ENCODE results near the gene TRPV3.

The TRPV3 gene

GRCh38 chr17:3552916-3553315, 4.7 kb downstream of the TRPV3 start:
- no peak overlapping the region for H3K4me3 ChIP-seq (ENCODE audit: low read length)
- no peak for DNase-seq (ENCODE audit: low read depth, low spot score)

- DNase-seq (ENCODE audit: low read depth, low spot score), result no peak
- no peak overlapping the region for H3K4me3 ChIP-seq (ENCODE audit: low read length)
These were observed 6.4 kb downstream of the TRPV3 start for GRCh38 chr17:3551189-3551588.

GRCh38 chr17:3549610-3550162, 7.9 kb downstream of the TRPV3 start:
- DNase-seq (ENCODE audit: low read depth, low spot score), result no peak
- H3K4me3 ChIP-seq (ENCODE audit: low read length), result no peak overlapping the region

GRCh38 chr17:3547628-3548027, 10.0 kb downstream of the TRPV3 start:
- DNase-seq (ENCODE audit: low read depth, low spot score), result no peak
- no peak overlapping the region for H3K4me3 ChIP-seq (ENCODE audit: low read length)

GRCh38 chr17:3546997-3547396, 10.6 kb downstream of the TRPV3 start:
- H3K4me3 ChIP-seq (ENCODE audit: low read length), result no peak overlapping the region
- no peak for DNase-seq (ENCODE audit: low read depth, low spot score)

GRCh38 chr17:3546521-3546920, 11.1 kb downstream of the TRPV3 start:
- no peak for DNase-seq (ENCODE audit: low read depth, low spot score)
- no peak overlapping the region for H3K4me3 ChIP-seq (ENCODE audit: low read length)

- no peak for DNase-seq (ENCODE audit: low read depth, low spot score)
- H3K4me3 ChIP-seq (ENCODE audit: low read length), result no peak overlapping the region
These were observed 12.5 kb downstream of the TRPV3 start for GRCh38 chr17:3545151-3545550.

- DNase-seq (ENCODE audit: low read depth, low spot score), result no peak
- H3K4me3 ChIP-seq (ENCODE audit: low read length), result no peak overlapping the region
These were observed 13.2 kb downstream of the TRPV3 start for GRCh38 chr17:3544365-3544764.

- no peak for DNase-seq (ENCODE audit: low read depth, low spot score)
- H3K4me3 ChIP-seq (ENCODE audit: low read length), result no peak overlapping the region
These were observed 14.2 kb downstream of the TRPV3 start for GRCh38 chr17:3543453-3543852.

- DNase-seq (ENCODE audit: low read depth, low spot score), result no peak
- no peak overlapping the region for H3K4me3 ChIP-seq (ENCODE audit: low read length)
These were observed 15.1 kb downstream of the TRPV3 start for GRCh38 chr17:3542410-3543088.

GRCh38 chr17:3539881-3540540, 17.6 kb downstream of the TRPV3 start:
- no peak for DNase-seq (ENCODE audit: low read depth, low spot score)
- H3K4me3 ChIP-seq (ENCODE audit: low read length), result no peak overlapping the region

- no peak overlapping the region for H3K4me3 ChIP-seq (ENCODE audit: low read length)
- DNase-seq (ENCODE audit: low read depth, low spot score), result no peak
These were observed 20.9 kb downstream of the TRPV3 start for GRCh38 chr17:3536716-3537115.

GRCh38 chr17:3535253-3535995, 22.2 kb downstream of the TRPV3 start:
- no peak overlapping the region for H3K4me3 ChIP-seq (ENCODE audit: low read length)

GRCh38 chr17:3534881-3535252, 22.7 kb downstream of the TRPV3 start:
- H3K4me3 ChIP-seq (ENCODE audit: low read length), result no peak overlapping the region
- DNase-seq (ENCODE audit: low read depth, low spot score), result no peak

More at GRCh38 chr17:3535253-3535995, 22.2 kb downstream of the TRPV3 start:
- DNase-seq (ENCODE audit: low read depth, low spot score), result no peak

GRCh38 chr17:3533752-3534151, 23.9 kb downstream of the TRPV3 start:
- no peak for DNase-seq (ENCODE audit: low read depth, low spot score)
- H3K4me3 ChIP-seq (ENCODE audit: low read length), result no peak overlapping the region

GRCh38 chr17:3532859-3533142, 24.8 kb downstream of the TRPV3 start:
- H3K4me3 ChIP-seq (ENCODE audit: low read length), result no peak overlapping the region
- DNase-seq (ENCODE audit: low read depth, low spot score), result no peak

GRCh38 chr17:3532106-3532858, 25.3 kb downstream of the TRPV3 start:
- DNase-seq (ENCODE audit: low read depth, low spot score), result no peak
- H3K4me3 ChIP-seq (ENCODE audit: low read length), result no peak overlapping the region

GRCh38 chr17:3531266-3532101, 26.1 kb downstream of the TRPV3 start:
- no peak for DNase-seq (ENCODE audit: low read depth, low spot score)
- no peak overlapping the region for H3K4me3 ChIP-seq (ENCODE audit: low read length)

Data from Jurkat, Clone E6-1 (cell line).